ENCODE results near the gene CRCP. TPM values are rescaled to one million over a fixed set of nuclear protein-coding genes. Genes with fewer than 3 reads are reported as not detected.
"Not testable (repeated sequence)": the region's sequence is repeated elsewhere in the genome, so short reads cannot be mapped to it uniquely, and the experiment has no call there.

The CRCP gene
- total RNA-seq, 1 experiment from 2014 or later, result 42.5 TPM

- peak; percentile 62 for DNase-seq (ENCODE audit: low spot score)
- Histone ChIP-seq H3K9me3 (ENCODE audit: low read depth, low read length, poor library complexity, severe bottlenecking) (no peaks in the 10 kb centered on the region), H3K36me3 (ENCODE audit: insufficient read depth, low read length, poor library complexity, severe bottlenecking) (peaks cover 4% of the 10 kb centered on the region), H3K27ac (ENCODE audit: low read depth, low read length, poor library complexity, severe bottlenecking) (peak overlapping the region; percentile 80), H3K27me3 (replicated peaks; ENCODE audit: insufficient read depth, low read depth, low read length, poor library complexity) (no peaks in the 10 kb centered on the region), H3K4me3 (ENCODE audit: low read depth, low read length, poor library complexity, severe bottlenecking) (peak overlapping the region; percentile 1), H3K4me1 (ENCODE audit: insufficient read depth, low read length, poor library complexity, severe bottlenecking) (peaks cover 39% of the 10 kb centered on the region)
- CTCF ChIA-PET, result no interaction called here
- intact Hi-C loops (cut with micrococcal nuclease; ENCODE audit: unreplicated experiment), result no loop called here
- BruUV-seq (replicated peaks), result no TSS peak
- POLR2A ChIA-PET (ENCODE audit: low non-redundant PET), result interaction anchor here (0.7 to 0.9 kb wide), 2 partner anchors 14 to 57 kb away, joined by 3 to 9 read pairs; no protein-coding TSS in a partner anchor
- TF ChIP-seq CTCF (conservative IDR thresholded peaks at IDR 0.05; ENCODE audit: low read depth, low read length), result no peak
- no peak for TF ChIP-seq EZH2 (IDR thresholded peaks at IDR 0.05; ENCODE audit: borderline replicate concordance, low read depth, low read length, poor library complexity, severe bottlenecking)
These were observed 10.5 kb downstream of the CRCP start for GRCh38 chr7:66125052-66125694.

- DNase-seq (ENCODE audit: low spot score), result not testable (repeated sequence)
These were observed 11.2 kb downstream of the CRCP start for GRCh38 chr7:66125781-66126352.

GRCh38 chr7:66127172-66127571, 12.5 kb downstream of the CRCP start:
- intact Hi-C loops (cut with micrococcal nuclease; ENCODE audit: unreplicated experiment); DNase-seq (ENCODE audit: low spot score); BruUV-seq (replicated peaks); H3K4me3 ChIP-seq (ENCODE audit: low read depth, low read length, poor library complexity, severe bottlenecking); CTCF ChIA-PET; POLR2A ChIA-PET (ENCODE audit: low non-redundant PET); H3K27me3 ChIP-seq (replicated peaks; ENCODE audit: insufficient read depth, low read depth, low read length, poor library complexity); H3K9me3 ChIP-seq (ENCODE audit: low read depth, low read length, poor library complexity, severe bottlenecking): not testable (repeated sequence)
- peak overlapping the region; percentile 80 for H3K27ac ChIP-seq (ENCODE audit: low read depth, low read length, poor library complexity, severe bottlenecking)
- H3K4me1 ChIP-seq (ENCODE audit: insufficient read depth, low read length, poor library complexity, severe bottlenecking), result peaks cover 38% of the 10 kb centered on the region
- peaks cover 12% of the 10 kb centered on the region for H3K36me3 ChIP-seq (ENCODE audit: insufficient read depth, low read length, poor library complexity, severe bottlenecking)

More at GRCh38 chr7:66125781-66126352, 11.2 kb downstream of the CRCP start:
- CTCF ChIA-PET; H3K4me3 ChIP-seq (ENCODE audit: low read depth, low read length, poor library complexity, severe bottlenecking); H3K9me3 ChIP-seq (ENCODE audit: low read depth, low read length, poor library complexity, severe bottlenecking); H3K36me3 ChIP-seq (ENCODE audit: insufficient read depth, low read length, poor library complexity, severe bottlenecking); BruUV-seq (replicated peaks); intact Hi-C loops (cut with micrococcal nuclease; ENCODE audit: unreplicated experiment); H3K27me3 ChIP-seq (replicated peaks; ENCODE audit: insufficient read depth, low read depth, low read length, poor library complexity): not testable (repeated sequence)
- POLR2A ChIA-PET (ENCODE audit: low non-redundant PET), result interaction anchor here (0.7 kb wide), 1 partner anchor 13 kb away, joined by 3 read pairs; no protein-coding TSS in a partner anchor
- Histone ChIP-seq H3K27ac (ENCODE audit: low read depth, low read length, poor library complexity, severe bottlenecking) (peak overlapping the region; percentile 80), H3K4me1 (ENCODE audit: insufficient read depth, low read length, poor library complexity, severe bottlenecking) (peaks cover 39% of the 10 kb centered on the region)

- BruUV-seq (replicated peaks), result no TSS peak
- H3K27me3 ChIP-seq (replicated peaks; ENCODE audit: insufficient read depth, low read depth, low read length, poor library complexity), result no peaks in the 10 kb centered on the region
- intact Hi-C loops (cut with micrococcal nuclease; ENCODE audit: unreplicated experiment), result no loop called here
- H3K27ac ChIP-seq (ENCODE audit: low read depth, low read length, poor library complexity, severe bottlenecking), result peak overlapping the region; percentile 19
- POLR2A ChIA-PET (ENCODE audit: low non-redundant PET), result interaction anchor here (0.6 kb wide), 1 partner anchor 14 kb away, joined by 3 read pairs; no protein-coding TSS in a partner anchor
- H3K36me3 ChIP-seq (ENCODE audit: insufficient read depth, low read length, poor library complexity, severe bottlenecking), result peaks cover 36% of the 10 kb centered on the region
- no peaks in the 10 kb centered on the region for H3K4me1 ChIP-seq (ENCODE audit: insufficient read depth, low read length, poor library complexity, severe bottlenecking)
- no peak overlapping the region for H3K4me3 ChIP-seq (ENCODE audit: low read depth, low read length, poor library complexity, severe bottlenecking)
- CTCF ChIA-PET, result interaction anchor here (0.6 to 0.7 kb wide), 2 partner anchors 416 to 516 kb away, joined by 3 to 6 read pairs; no protein-coding TSS in a partner anchor
- H3K9me3 ChIP-seq (ENCODE audit: low read depth, low read length, poor library complexity, severe bottlenecking), result no peaks in the 10 kb centered on the region
- DNase-seq (ENCODE audit: low spot score), result no peak
- TF ChIP-seq CTCF (conservative IDR thresholded peaks at IDR 0.05; ENCODE audit: low read depth, low read length) (no peak), EZH2 (IDR thresholded peaks at IDR 0.05; ENCODE audit: borderline replicate concordance, low read depth, low read length, poor library complexity, severe bottlenecking) (no peak)
These were observed 24.5 kb downstream of the CRCP start for GRCh38 chr7:66138994-66139752.

Measured in A673 (cell line).